Esophagus squamous epithelium (tissue), 4 donors: Measurements from ENCODE around the gene FHOD3.

ENCODE experiments used
- POLR2A ChIP-seq, 4 donors: fragments of 450-650 bp; IDR thresholded peaks; one replicate each; pipeline ENCODE4 v1.6.1; 2017; ENCODE audit warnings: antibody characterized with exemption in 4 of 4, mild to moderate bottlenecking in 4 of 4, moderate library complexity in 3 of 4
- TF ChIP-seq, protein P1 (sequence below), 6 experiments: fragments of 450-650 bp in 4 of 6; fragments of 200-600 bp in 2 of 6; sonication (generic) in 2 of 6; IDR thresholded peaks; one replicate each; pipeline ENCODE4 v1.5.1; 2016 to 2019; ENCODE audit warnings: antibody characterized with exemption in 6 of 6, mild to moderate bottlenecking in 4 of 6, moderate library complexity in 4 of 6

DNA sequence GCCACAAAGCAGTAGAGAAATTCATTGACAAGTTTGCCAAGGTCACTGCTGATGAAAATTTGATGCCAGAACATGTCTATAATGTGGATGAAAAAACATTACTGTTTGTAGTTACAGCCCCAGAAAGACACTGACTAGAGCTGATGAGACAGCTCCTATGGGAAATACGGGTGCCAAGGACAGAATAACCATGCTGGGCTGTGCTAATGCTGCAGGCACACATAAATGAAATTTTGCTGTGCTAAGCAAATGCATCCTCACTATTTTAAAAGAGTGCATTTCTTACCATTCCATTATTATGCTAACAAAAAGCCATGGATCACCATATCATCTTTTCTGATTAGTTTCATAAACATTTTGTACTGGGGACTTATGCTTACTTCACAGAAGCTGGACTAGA, 208.2 kb downstream of the FHOD3 start:
- TF ChIP-seq, protein P1, sequence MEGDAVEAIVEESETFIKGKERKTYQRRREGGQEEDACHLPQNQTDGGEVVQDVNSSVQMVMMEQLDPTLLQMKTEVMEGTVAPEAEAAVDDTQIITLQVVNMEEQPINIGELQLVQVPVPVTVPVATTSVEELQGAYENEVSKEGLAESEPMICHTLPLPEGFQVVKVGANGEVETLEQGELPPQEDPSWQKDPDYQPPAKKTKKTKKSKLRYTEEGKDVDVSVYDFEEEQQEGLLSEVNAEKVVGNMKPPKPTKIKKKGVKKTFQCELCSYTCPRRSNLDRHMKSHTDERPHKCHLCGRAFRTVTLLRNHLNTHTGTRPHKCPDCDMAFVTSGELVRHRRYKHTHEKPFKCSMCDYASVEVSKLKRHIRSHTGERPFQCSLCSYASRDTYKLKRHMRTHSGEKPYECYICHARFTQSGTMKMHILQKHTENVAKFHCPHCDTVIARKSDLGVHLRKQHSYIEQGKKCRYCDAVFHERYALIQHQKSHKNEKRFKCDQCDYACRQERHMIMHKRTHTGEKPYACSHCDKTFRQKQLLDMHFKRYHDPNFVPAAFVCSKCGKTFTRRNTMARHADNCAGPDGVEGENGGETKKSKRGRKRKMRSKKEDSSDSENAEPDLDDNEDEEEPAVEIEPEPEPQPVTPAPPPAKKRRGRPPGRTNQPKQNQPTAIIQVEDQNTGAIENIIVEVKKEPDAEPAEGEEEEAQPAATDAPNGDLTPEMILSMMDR (IDR thresholded peaks at IDR 0.05) = no peak
- no peak for TF ChIP-seq POLR2A (IDR thresholded peaks at IDR 0.05)
